K562 (cell line): ENCODE data around the gene MYBPH. TPM values are rescaled to one million over a fixed set of nuclear protein-coding genes. Genes with fewer than 3 reads are reported as not detected.
A peak's percentile ranks its signal among the peaks of the same experiment; 100 is the strongest.

Experiments
- BRD9 ChIP-seq: fragments of 450-650 bp; IDR thresholded peaks from 2 replicates; pipeline ENCODE4 v1.6.1; 2018; ENCODE audit warnings: low read depth; ENCODE audit not compliant: partially characterized antibody
- CBFA2T3 ChIP-seq: fragments of 450-650 bp; IDR thresholded peaks from 2 replicates; pipeline ENCODE4 v1.6.1; 2017
- DEAF1 ChIP-seq: fragments of 450-650 bp; formaldehyde crosslinking; IDR thresholded peaks from 2 replicates; pipeline ENCODE4 v1.4.0; 2020; ENCODE audit warnings: mild to moderate bottlenecking, moderate library complexity
- GATA2 ChIP-seq: sonication (generic); formaldehyde crosslinking; IDR thresholded peaks from 2 replicates; pipeline ENCODE4 v1.4.0; 2020; ENCODE audit warnings: mild to moderate bottlenecking, missing genetic modification reagents
- NFE2 ChIP-seq: IDR thresholded peaks from 2 replicates; pipeline ENCODE4 v1.6.1; 2014; ENCODE audit warnings: antibody characterized with exemption, low read depth
- SP1 ChIP-seq: sonication (generic); formaldehyde crosslinking; IDR thresholded peaks from 2 replicates; pipeline ENCODE4 v1.8.1; 2022; ENCODE audit warnings: mild to moderate bottlenecking, missing genetic modification reagents
- SPI1 ChIP-seq: IDR thresholded peaks from 2 replicates; pipeline ENCODE4 v1.6.1; 2011; ENCODE audit warnings: low read depth, low read length, control low read depth, borderline replicate concordance
- SREBF2 ChIP-seq: sonication (generic); formaldehyde crosslinking; IDR thresholded peaks from 2 replicates; pipeline ENCODE4 v1.4.0; 2020; ENCODE audit warnings: mild to moderate bottlenecking, missing genetic modification reagents
- THAP12 ChIP-seq: fragments of 250-450 bp; sonication (Bioruptor Pico); IDR thresholded peaks from 2 replicates; pipeline ENCODE4 v1.9.0; 2021; ENCODE audit warnings: mild to moderate bottlenecking, inconsistent platforms
- TRIM25 ChIP-seq: fragments of 450-650 bp; IDR thresholded peaks from 2 replicates; pipeline ENCODE4 v1.7.0; 2016; ENCODE audit warnings: borderline replicate concordance
- ZNF3 ChIP-seq: fragments of 250-450 bp; sonication (Bioruptor Pico); IDR thresholded peaks from 2 replicates; pipeline ENCODE4 v1.5.0; 2021; ENCODE audit warnings: mild to moderate bottlenecking, moderate library complexity
- polyA plus RNA-seq, 8 experiments: library from polyadenylated mRNA; depleted of rRNA in 4 of 8; stranded (reverse) in 5 of 8; unstranded in 3 of 8; fragments of >200 nt; fragmentation: Nextera tagmentation in 2 of 8; fragmentation: Illumina TruSeq in 1 of 8; extraction: Ambion mirVana in 2 of 8; extraction: Trizol in 1 of 8; gene quantifications; 2 replicates each; pipeline versions ENCODE4 v1.2.1 to v1.2.3, GENCODE V29; 2011 to 2014; ENCODE audit warnings: inconsistent platforms in 1 of 8, missing spikeins in 1 of 8
- total RNA-seq, 7 experiments: library from RNA; depleted of rRNA in 6 of 7; stranded (reverse); fragments of >200 nt in 6 of 7; fragmentation: Illumina TruSeq in 2 of 7; extraction: Trizol in 2 of 7; gene quantifications; 2 replicates each; pipeline versions ENCODE4 v1.2.1 to v1.2.3, GENCODE V29; 2011 to 2021; ENCODE audit warnings: low replicate concordance in 1 of 7
- TF ChIP-seq, protein P1 (sequence below): sonication (generic); formaldehyde crosslinking; IDR thresholded peaks from 2 replicates; pipeline ENCODE4 v1.5.0; 2020; ENCODE audit warnings: missing genetic modification reagents
- TF ChIP-seq, protein P2 (sequence below), 3 experiments: fragments of 200-800 bp in 1 of 3; fragments of 250-450 bp in 1 of 3; fragments of 450-650 bp in 1 of 3; sonication (Bioruptor Pico) in 1 of 3; sonication (Bioruptor generic) in 1 of 3; formaldehyde crosslinking in 1 of 3; IDR thresholded peaks; 2 replicates each; pipeline versions ENCODE4 v1.6.1 to v1.8.0; 2016 to 2022; ENCODE audit warnings: mild to moderate bottlenecking in 2 of 3, missing genetic modification characterization in 2 of 3, missing compliant biosample characterization in 1 of 3, moderate library complexity in 1 of 3
- TF ChIP-seq, protein P3 (sequence below), 2 experiments: fragments of 450-650 bp in 1 of 2; sonication (generic) in 1 of 2; formaldehyde crosslinking; conservative IDR thresholded peaks; 2 replicates each; pipeline versions ENCODE4 v1.4.0 to v1.8.1; 2020 to 2022; ENCODE audit warnings: mild to moderate bottlenecking in 1 of 2, missing genetic modification reagents in 1 of 2

Gene MYBPH
- total and polyA plus RNA-seq, 9 of the 15 experiments (the other 6 are each of a cell fraction or from before 2014, with no cell fraction given): 0.13 TPM; not detected in 8

DNA sequence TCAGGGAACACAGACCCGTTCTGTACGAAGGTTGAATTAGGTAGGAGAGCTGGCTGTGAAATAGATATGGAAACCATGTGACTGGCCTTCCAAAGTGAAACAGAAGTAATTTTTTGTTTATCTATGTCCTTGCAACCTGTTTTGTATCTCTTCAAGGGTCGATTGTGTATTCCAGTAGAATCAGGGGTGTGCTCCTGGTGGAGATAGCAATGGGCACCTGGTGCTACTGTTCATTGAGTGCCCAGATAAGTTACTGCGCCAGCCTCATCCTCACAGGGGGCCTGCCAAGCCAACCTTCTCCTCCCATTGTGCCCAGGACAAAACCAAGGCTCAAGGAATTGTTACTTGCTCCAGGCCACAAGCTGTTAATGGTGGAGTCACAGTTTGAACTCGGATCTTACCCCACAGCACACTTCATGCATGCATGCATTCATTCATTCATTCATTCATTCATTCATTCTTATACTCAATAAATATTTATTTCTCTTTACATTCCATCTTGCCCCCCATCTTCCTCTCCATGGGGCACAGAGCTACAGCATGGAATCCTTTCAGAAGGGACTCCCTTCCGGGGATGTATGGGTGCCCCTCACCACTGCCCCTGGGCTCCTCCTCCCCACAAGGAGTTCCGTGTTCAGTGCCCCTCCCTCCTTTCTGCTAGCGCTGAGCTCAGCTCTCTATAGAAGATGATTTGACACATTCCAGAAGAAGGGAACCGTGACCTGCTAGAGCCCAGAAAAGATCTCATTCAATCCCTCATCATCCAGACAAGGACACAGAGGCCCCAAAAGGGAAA lies 24.1 kb downstream of the MYBPH start (continued):
- TF ChIP-seq THAP12 (CRISPR knock-in tag) (no peak), GATA2 (CRISPR knock-in tag) (no peak), BRD9 (no peak), DEAF1 (no peak), TRIM25 (no peak), SP1 (no peak), SREBF2 (CRISPR knock-in tag) (no peak), NFE2 (no peak), CBFA2T3 (peak; percentile 43; the same call in 1 of the 2 replicates), ZNF3 (CRISPR knock-in tag) (no peak), SPI1 (no peak)
- TF ChIP-seq, protein P1, sequence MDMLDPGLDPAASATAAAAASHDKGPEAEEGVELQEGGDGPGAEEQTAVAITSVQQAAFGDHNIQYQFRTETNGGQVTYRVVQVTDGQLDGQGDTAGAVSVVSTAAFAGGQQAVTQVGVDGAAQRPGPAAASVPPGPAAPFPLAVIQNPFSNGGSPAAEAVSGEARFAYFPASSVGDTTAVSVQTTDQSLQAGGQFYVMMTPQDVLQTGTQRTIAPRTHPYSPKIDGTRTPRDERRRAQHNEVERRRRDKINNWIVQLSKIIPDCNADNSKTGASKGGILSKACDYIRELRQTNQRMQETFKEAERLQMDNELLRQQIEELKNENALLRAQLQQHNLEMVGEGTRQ (CRISPR knock-in tag): 0 out of 2 replicates have a peak, but pooled peaks have one; percentile 12
- TF ChIP-seq, protein P2, sequence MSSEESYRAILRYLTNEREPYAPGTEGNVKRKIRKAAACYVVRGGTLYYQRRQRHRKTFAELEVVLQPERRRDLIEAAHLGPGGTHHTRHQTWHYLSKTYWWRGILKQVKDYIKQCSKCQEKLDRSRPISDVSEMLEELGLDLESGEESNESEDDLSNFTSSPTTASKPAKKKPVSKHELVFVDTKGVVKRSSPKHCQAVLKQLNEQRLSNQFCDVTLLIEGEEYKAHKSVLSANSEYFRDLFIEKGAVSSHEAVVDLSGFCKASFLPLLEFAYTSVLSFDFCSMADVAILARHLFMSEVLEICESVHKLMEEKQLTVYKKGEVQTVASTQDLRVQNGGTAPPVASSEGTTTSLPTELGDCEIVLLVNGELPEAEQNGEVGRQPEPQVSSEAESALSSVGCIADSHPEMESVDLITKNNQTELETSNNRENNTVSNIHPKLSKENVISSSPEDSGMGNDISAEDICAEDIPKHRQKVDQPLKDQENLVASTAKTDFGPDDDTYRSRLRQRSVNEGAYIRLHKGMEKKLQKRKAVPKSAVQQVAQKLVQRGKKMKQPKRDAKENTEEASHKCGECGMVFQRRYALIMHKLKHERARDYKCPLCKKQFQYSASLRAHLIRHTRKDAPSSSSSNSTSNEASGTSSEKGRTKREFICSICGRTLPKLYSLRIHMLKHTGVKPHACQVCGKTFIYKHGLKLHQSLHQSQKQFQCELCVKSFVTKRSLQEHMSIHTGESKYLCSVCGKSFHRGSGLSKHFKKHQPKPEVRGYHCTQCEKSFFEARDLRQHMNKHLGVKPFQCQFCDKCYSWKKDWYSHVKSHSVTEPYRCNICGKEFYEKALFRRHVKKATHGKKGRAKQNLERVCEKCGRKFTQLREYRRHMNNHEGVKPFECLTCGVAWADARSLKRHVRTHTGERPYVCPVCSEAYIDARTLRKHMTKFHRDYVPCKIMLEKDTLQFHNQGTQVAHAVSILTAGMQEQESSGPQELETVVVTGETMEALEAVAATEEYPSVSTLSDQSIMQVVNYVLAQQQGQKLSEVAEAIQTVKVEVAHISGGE (CRISPR knock-in tag; IDR thresholded peaks at IDR 0.05): no peak
- TF ChIP-seq, protein P3, sequence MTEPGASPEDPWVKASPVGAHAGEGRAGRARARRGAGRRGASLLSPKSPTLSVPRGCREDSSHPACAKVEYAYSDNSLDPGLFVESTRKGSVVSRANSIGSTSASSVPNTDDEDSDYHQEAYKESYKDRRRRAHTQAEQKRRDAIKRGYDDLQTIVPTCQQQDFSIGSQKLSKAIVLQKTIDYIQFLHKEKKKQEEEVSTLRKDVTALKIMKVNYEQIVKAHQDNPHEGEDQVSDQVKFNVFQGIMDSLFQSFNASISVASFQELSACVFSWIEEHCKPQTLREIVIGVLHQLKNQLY (CRISPR knock-in tag; conservative IDR thresholded peaks at IDR 0.05): no peak
